HFFc6 (cell line): ENCODE data around the gene LAG3. TPM values are rescaled to one million over a fixed set of nuclear protein-coding genes. Genes with fewer than 3 reads are reported as not detected.

Source experiments
- DNase-seq: peaks from one replicate; pipeline ENCODE4 v3.0.0-alpha.2; 2018
- H3K27ac Mint-ChIP-seq: 2 replicates; pipeline ENCODE4 v1.8.0; 2020; ENCODE audit warnings: mild to moderate bottlenecking, mixed read lengths
- H3K27me3 Mint-ChIP-seq: 2 replicates; pipeline ENCODE4 v1.8.0; 2021; ENCODE audit warnings: mild to moderate bottlenecking, moderate library complexity, mixed read lengths; ENCODE audit not compliant: insufficient read depth
- H3K36me3 Mint-ChIP-seq: 2 replicates; pipeline ENCODE4 v1.8.0; 2021; ENCODE audit warnings: low read depth, mixed read lengths
- H3K4me1 Mint-ChIP-seq: 2 replicates; pipeline ENCODE4 v1.8.0; 2020; ENCODE audit warnings: low read depth, mixed read lengths
- H3K4me3 Mint-ChIP-seq: 2 replicates; pipeline ENCODE4 v1.8.0; 2020; ENCODE audit warnings: mild to moderate bottlenecking, moderate library complexity, mixed read lengths
- H3K9me3 Mint-ChIP-seq: 2 replicates; pipeline ENCODE4 v1.8.0; 2020; ENCODE audit warnings: mild to moderate bottlenecking, mixed read lengths
- CTCF ChIP-seq: fragments of 200-600 bp; sonication (generic); IDR thresholded peaks from 2 replicates; pipeline ENCODE4 v1.5.0; 2021; ENCODE audit warnings: antibody characterized with exemption, mild to moderate bottlenecking
- total RNA-seq, 6 experiments: library from RNA; stranded (reverse); fragmentation: NEBNext Ultra II Directional; extraction: Animal tissue kit (Norgen Biotek cat#: 25700); gene quantifications; 2 replicates in 1 of 6; 3 replicates in 5 of 6; pipeline ENCODE4 v1.2.3, GENCODE V29; 2021

Gene LAG3
- total RNA-seq, 6 experiments from 2014 or later = 0.15 to 0.64 (median 0.50) TPM

GRCh38 chr12:6821591-6822425, 49.5 kb downstream of the LAG3 start, which contains the start of gene GPR162:
GPR162 (plus strand) TSS chr12:6821821; CDS start chr12:6823899, 2,078 bp downstream.
- H3K27me3 Mint-ChIP-seq = peaks cover 45% of the 10 kb centered on the region
- H3K36me3 Mint-ChIP-seq = peaks cover 8% of the 10 kb centered on the region
- peak within 1 kb of the TSS; percentile 19; the same call in 1 of the 2 replicates for H3K27ac Mint-ChIP-seq
- H3K4me3 Mint-ChIP-seq = peak within 1 kb of the TSS; percentile 80
- H3K4me1 Mint-ChIP-seq = peaks cover 48% of the 10 kb centered on the region
- no peak for TF ChIP-seq CTCF
- no peaks in the 10 kb centered on the region for H3K9me3 Mint-ChIP-seq
- DNase-seq = no peak

- Mint-ChIP-seq H3K4me3 (peak overlapping the region; percentile 80; the same call in 1 of the 2 replicates), H3K36me3 (peaks cover 8% of the 10 kb centered on the region), H3K4me1 (peaks cover 55% of the 10 kb centered on the region), H3K27me3 (peaks cover 40% of the 10 kb centered on the region), H3K27ac (no peak overlapping the region), H3K9me3 (no peaks in the 10 kb centered on the region)
- TF ChIP-seq CTCF = no peak
- no peak for DNase-seq
Measured at GRCh38 chr12:6822426-6823135, 50.3 kb downstream of the LAG3 start.

- TF ChIP-seq CTCF = no peak
- Mint-ChIP-seq H3K27ac (no peak overlapping the region), H3K4me3 (no peak overlapping the region), H3K4me1 (peaks cover 63% of the 10 kb centered on the region), H3K36me3 (peaks cover 8% of the 10 kb centered on the region), H3K27me3 (peaks cover 33% of the 10 kb centered on the region), H3K9me3 (no peaks in the 10 kb centered on the region)
- DNase-seq = no peak
Measured at GRCh38 chr12:6823182-6824084, 51.1 kb downstream of the LAG3 start.

- Mint-ChIP-seq H3K4me1 (peaks cover 63% of the 10 kb centered on the region), H3K4me3 (peak overlapping the region; percentile 86; the same call in 1 of the 2 replicates), H3K27me3 (peaks cover 35% of the 10 kb centered on the region), H3K36me3 (peaks cover 8% of the 10 kb centered on the region), H3K27ac (no peak overlapping the region; the same call in 1 of the 2 replicates), H3K9me3 (no peaks in the 10 kb centered on the region)
- no peak for TF ChIP-seq CTCF
- no peak for DNase-seq
Measured at GRCh38 chr12:6824085-6824775, 51.9 kb downstream of the LAG3 start.
